Measurements from ENCODE around the gene EPN1.
"Not testable (repeated sequence)": the region's sequence is repeated elsewhere in the genome, so short reads cannot be mapped to it uniquely, and the experiment has no call there.

EPN1 gene

GRCh38 chr19:55730378-55730777, 55.4 kb downstream of the EPN1 start:
- not testable (repeated sequence) for DNase-seq

- no peak for DNase-seq
Observed at GRCh38 chr19:55738302-55738701, 63.3 kb downstream of the EPN1 start, which contains the start of gene NLRP9. Gene NLRP9 (minus strand): TSS chr19:55738402. CDS start chr19:55738374, 28 bp downstream.

- DNase-seq = no peak
Observed at GRCh38 chr19:55750715-55751114, 75.7 kb downstream of the EPN1 start.

- no peak for DNase-seq
Observed at GRCh38 chr19:55753401-55753800, 78.4 kb downstream of the EPN1 start.

- not testable (repeated sequence) for DNase-seq
Observed at GRCh38 chr19:55756808-55757207, 81.8 kb downstream of the EPN1 start.

GRCh38 chr19:55758797-55759196, 83.8 kb downstream of the EPN1 start, which contains the start of gene RFPL4A:
Gene RFPL4A (plus strand): TSS chr19:55759097. CDS start chr19:55761801, 2,704 bp downstream.
- not testable (repeated sequence) for DNase-seq

Data from Kasumi-1 (cell line).